HG03045 (cell line): ENCODE data around the gene POLK.
"Not testable (repeated sequence)": the region's sequence is repeated elsewhere in the genome, so short reads cannot be mapped to it uniquely, and the experiment has no call there.

ENCODE experiments used
- ATAC-seq: cut with Tn5 transposase; IDR thresholded peaks from one replicate; pipeline ENCODE4 v1.9.1; 2021; ENCODE audit warnings: mild to moderate bottlenecking, moderate library complexity; ENCODE audit not compliant: unreplicated experiment

The POLK gene

GRCh38 chr5:75607341-75607740, 95.7 kb downstream of the POLK start:
- not testable (repeated sequence) for ATAC-seq

GRCh38 chr5:75608870-75609269, 97.2 kb downstream of the POLK start:
- no peak for ATAC-seq

GRCh38 chr5:75610201-75610600, 98.5 kb downstream of the POLK start:
- ATAC-seq: no peak

GRCh38 chr5:75610859-75611310, 99.2 kb downstream of the POLK start:
- not testable (repeated sequence) for ATAC-seq

DNA sequence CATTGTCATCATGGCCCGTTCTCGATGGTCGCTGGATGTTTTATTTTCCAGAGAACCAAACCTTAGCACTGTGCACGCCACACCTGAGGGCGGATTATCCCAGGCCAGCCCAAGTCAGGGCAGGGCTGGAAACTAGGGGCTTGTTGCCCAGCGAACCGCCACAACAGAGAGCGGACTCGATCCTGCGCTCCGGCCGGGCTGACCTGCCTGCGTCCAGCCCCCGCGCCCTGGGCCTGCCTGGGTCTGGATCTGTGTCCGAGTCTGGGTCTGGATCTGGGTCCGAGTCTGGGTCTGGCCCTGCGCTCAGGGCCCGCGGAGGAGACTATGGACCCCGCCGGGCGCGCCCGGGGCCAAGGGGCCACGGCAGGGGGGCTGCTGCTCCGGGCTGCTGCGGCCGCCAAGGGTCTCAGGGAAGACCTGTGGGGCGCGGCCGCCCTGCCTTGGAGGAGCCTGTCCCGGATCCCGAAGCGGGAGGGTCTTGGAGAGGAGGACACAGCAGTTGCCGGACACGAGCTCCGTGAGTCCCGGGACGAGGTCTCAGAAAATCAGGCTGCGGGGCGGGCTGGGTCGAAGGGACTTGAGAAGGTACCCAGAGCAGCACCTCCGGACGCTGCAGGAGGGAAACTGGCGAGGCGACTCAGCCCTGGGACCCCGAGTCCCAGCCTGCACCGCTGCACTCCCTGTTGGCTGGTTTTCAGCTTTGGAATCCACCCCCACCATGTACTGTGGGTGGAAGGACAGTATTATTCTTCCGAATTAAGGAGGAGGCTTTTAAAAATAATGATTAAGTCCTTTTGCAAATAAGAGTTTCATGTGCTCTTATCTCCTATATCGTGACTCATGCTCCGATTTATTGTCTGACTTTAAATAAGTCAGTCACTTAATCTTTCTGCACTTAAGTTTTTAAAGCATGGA, 99.9 kb downstream of the POLK start, which contains the start of gene ANKDD1B:
Gene ANKDD1B, plus strand, starts transcription at position 143 of the 915 bp plus-strand sequence. Its CDS starts 182 bp downstream, at position 325.
- ATAC-seq: no peak

DNA sequence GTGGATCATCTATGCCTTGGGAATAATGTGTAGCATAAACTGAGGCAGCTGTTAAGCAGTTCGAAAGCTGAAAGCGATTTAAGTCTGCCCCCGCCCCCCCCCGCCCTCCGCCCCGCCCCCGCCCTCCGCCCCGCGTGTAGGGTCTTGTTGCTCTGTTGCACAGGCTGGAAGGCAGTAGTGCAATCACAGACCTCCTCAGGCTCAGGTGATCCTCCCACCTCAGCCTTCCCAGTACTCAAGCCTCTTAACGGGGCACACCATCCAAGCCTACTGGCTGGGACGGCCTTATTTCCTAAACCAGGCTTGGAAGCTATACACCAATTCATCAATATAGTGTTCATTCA, 100.5 kb downstream of the POLK start:
- ATAC-seq: no peak

- no peak for ATAC-seq
These were observed 101.2 kb downstream of the POLK start for GRCh38 chr5:75612901-75613300.

DNA sequence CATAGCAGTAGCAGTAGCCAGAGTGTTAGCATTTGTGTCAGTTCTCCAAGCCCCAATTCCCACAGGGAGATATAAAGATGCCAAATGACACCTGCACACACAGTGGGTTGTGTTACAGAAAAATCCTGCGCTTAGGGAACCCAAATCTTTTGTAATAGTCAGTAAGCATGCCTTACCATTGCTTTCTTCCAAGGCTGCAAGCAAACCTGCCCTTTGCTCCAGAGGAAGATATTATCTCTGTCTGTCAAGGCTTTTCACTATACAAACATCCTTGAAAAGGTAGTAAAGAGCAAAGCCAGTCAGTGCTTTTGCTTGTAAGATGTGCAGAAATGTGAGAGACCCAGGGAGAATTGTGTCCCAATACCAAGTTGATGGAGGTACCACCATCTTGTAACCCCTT, 102.5 kb downstream of the POLK start:
- ATAC-seq: no peak

GRCh38 chr5:75616371-75616881, 104.7 kb downstream of the POLK start:
- no peak for ATAC-seq

DNA sequence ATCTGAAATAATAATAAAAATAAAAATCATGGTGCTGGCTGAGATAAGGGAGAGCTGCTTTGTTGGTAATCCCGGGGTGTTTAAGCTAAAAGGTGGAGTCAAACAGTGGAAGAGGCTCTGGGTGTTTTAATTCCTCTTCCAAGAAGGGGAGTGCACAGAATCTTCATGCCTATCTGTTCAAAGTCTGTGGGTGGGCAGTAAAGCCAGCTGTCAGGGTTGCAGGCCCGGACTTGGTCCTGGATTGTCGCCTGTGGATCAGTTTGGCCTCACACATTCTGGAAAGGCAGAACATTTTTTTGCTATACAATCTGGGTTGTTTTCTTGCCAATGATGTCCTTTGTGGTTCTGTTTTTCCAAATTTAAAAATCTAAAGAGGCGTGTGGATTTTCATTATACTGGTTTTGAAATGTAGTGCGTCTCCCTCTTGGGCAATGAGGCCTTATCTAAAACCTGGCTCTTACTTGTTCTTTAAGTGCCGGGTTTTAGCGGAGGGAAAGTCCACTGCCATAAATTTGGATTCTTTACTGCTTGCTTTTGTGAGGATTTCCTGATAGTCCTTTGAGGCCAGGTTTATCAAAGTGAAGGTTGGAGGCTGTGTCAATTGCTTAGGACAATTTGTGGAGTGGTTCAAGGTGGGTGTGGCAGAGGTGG, 105.4 kb downstream of the POLK start:
- no peak for ATAC-seq

DNA sequence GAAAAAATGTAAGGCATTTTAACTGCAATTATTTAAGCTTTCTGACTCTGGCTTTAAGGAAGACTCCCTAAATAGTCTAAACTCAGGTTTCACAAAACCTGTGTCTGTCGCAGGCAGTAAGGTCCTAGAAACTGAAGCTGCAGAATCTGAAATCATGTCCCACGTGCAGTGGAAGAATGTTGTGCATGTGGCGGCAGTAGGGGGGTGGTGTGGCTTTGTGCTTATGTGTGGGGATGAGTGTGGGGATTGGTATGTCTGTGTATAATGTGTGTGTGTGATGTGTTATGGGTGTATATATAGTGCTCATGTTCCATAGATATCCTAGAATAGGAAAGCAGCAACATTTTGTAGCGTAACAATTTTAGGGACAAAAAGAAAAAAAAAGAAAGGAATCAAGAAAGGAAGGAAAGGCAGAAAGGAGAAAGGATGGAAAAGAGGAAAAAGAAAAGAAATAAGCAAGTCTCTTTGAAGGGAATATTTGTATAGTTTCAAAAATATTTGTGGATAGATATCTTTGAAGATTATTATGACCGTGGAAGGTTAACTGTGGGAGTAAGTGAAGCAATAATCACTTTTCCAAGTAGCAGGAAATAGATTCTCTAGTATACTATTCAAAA, 106.2 kb downstream of the POLK start:
- no peak for ATAC-seq

DNA sequence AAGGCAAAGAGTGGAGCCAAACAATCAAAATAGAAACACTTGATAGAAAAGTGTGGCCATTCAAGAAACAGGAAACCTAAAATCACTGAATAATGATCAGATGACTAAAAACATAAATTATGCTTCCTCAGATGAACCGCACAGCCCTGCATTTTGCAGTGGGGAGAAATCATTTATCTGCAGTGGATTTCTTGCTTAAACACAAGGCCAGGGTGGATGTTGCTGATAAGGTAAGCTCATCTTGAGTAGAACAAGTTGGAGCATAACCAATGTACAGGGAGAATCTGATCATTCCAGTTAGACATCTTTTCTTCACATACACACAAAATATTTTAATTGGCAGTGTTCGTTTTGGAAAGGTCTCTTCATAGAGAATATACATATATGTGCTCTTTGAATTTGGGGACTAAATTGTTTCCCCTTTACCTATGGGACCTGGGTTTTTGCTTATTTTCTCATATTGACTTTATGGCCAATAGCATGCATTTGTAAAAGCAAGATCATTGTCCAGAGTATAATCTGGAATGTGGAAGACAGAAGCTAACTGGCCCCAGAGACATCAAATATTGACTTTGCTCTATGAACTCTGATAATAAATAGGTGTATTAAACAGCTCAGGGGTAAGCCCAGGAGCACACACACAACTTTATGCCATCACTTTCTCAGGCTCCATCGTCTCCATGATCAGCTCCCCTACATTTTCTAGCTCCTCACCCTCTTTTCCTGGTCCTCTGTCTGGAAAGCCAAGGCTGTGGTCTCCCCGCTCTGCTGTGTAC, 108.7 kb downstream of the POLK start:
- no peak for ATAC-seq

- no peak for ATAC-seq
These were observed 110.9 kb downstream of the POLK start for GRCh38 chr5:75622564-75622963.

DNA sequence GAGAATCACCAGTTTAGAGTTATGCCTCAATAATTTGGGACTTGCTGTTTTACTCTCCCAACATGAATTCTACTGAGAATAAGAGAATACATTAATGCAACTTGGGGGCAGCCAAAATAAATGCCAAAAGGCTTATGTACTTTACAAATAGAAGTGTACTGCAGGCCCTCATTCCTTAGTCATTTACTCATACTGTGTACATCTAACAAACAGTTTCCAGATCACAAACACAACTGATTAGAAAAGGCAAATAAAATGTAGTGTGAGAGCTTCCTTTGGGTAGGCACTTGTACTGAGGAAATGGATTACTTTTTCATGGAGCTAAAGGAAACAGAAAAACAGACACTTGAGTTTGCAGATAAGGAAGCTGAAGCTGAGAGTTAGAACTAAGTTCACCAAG, 112.2 kb downstream of the POLK start:
- no peak for ATAC-seq

DNA sequence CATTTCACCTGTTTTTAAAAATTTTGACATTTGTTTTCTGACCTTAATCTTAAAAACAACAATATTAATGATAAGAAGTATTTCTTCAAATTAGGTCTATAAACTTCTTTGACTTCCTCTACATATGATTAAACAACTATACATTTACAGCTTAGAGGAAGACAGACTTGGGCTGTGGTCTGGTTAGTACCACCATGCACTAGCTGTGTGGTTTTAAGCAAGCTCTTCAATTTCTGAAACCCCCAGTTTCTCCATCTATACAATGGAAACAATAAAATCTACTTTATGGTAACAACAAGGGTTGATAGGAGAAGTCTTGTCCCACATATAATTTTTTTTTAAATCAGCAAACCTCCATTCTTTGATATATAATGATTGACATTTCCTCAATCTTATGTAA, 115.3 kb downstream of the POLK start:
- no peak for ATAC-seq

- no peak for ATAC-seq
These were observed 116.1 kb downstream of the POLK start for GRCh38 chr5:75627801-75628200.

DNA sequence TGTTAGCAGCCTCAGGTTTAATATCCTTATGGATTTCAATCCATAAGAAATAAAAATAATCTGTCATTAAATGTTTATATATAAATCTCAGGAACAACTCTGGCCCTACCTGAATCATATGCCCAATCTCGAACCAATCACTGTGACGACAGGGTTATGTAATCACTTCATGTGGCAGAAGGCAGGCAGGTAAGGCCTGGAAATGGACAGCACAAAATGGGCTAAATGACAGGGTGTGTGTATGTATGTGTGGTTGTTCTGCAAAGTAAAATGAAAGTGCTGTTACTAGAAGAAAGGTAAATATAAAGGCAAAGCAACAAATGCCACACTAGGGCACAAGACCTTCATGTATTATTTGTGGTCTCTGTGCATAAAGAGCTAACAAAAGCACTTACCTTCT, 119.2 kb downstream of the POLK start:
- ATAC-seq: no peak

GRCh38 chr5:75632321-75632720, 120.6 kb downstream of the POLK start:
- no peak for ATAC-seq

DNA sequence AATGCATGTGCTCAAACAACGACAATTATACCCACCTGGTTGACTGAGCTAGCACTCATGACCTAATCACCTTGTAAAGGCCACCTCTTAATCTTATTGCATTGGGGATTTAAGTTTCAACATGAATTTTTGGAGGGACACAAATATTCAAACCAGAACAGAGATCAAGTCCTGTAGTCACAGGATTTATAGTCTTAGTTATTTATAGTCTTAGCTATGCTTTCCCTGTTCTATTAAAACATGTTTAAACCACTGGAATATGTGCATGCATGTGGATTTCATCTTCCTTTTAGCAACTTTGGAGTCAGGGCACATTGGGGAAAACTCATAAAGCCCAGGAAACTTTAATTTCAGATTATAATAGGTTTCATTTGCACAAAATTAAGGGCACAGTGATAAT, 126.3 kb downstream of the POLK start:
- ATAC-seq: no peak

DNA sequence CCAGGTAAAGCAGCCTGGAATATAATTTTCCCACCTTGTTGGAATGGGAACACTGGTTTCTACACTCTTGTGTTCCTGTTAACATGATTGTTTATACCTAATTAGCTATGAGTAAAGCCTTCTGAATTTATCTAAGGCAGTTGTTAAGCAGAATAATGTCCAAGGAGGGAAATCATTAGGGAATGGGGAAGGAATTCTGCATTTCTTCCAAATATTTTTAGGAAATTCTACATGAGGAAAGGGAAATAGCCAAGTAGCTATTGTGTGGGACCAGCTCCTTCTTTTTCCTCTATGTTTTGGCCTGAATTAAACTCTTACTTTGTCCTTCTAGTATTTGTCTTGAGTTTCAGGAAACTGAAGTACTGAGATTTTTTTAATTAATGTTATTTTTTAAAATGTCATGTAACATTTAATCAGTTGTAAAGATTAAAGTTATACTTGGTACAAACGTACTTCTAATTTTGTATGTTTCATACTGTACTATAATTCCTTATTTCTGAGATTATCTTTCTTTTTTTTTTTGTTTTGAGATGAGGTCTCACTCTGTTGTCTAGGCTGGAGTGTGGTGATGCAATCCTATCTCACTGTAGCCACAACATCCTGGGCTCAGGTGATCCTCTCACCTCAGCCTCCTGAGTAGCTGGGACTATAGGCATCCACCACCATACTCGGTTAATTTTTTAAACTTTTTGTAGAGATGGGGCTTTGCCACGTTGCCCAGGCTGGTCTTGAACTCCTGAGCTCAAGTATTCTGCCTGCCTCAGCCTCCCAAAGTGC, 128.0 kb downstream of the POLK start:
- ATAC-seq: no peak
